ENCODE results near the gene ANKMY1.

- no peak for TF ChIP-seq CTCF (IDR thresholded peaks at IDR 0.05; ENCODE audit: insufficient read depth, low read length)
- TF ChIP-seq POLR2AphosphoS5 (IDR thresholded peaks at IDR 0.05; ENCODE audit: low read depth) = no peak
Observed at GRCh38 chr2:240478346-240479110, 79.3 kb downstream of the ANKMY1 start.
